ENCODE data around the gene EML1.

Gene EML1

GRCh38 chr14:99930420-99931274 lies 137.4 kb downstream of the EML1 start:
- POLR2A ChIA-PET, result no interaction called here
- CTCF ChIA-PET, result interaction anchor here (1.0 kb wide), 1 partner anchor 16 kb away, joined by 4 read pairs; no protein-coding TSS in a partner anchor
- DNase-seq (ENCODE audit: extremely low spot score), result no peak
- TF ChIP-seq TARDBP (IDR thresholded peaks at IDR 0.05) (no peak), ARNT (IDR thresholded peaks at IDR 0.05) (no peak), FOXA1 (IDR thresholded peaks at IDR 0.05) (no peak), NFRKB (IDR thresholded peaks at IDR 0.05) (no peak), LEF1 (IDR thresholded peaks at IDR 0.05; ENCODE audit: borderline replicate concordance) (no peak), ELF4 (IDR thresholded peaks at IDR 0.05) (no peak), PKNOX1 (IDR thresholded peaks at IDR 0.05) (no peak), SP1 (IDR thresholded peaks at IDR 0.05) (no peak), CTBP1 (IDR thresholded peaks at IDR 0.05; ENCODE audit: borderline replicate concordance) (no peak), FOXK2 (IDR thresholded peaks at IDR 0.05) (no peak), HDGF (IDR thresholded peaks at IDR 0.05; ENCODE audit: borderline replicate concordance) (no peak), SUZ12 (IDR thresholded peaks at IDR 0.05) (no peak), BHLHE40 (IDR thresholded peaks at IDR 0.05; ENCODE audit: borderline replicate concordance) (no peak), L3MBTL2 (conservative IDR thresholded peaks at IDR 0.05) (no peak), FOXM1 (IDR thresholded peaks at IDR 0.05; ENCODE audit: borderline replicate concordance) (no peak)

- ChIA-PET POLR2A (no interaction called here), CTCF (no interaction called here)
- DNase-seq (ENCODE audit: extremely low spot score), result no peak
- TF ChIP-seq ARNT (IDR thresholded peaks at IDR 0.05) (no peak), CTBP1 (IDR thresholded peaks at IDR 0.05; ENCODE audit: borderline replicate concordance) (no peak), FOXA1 (IDR thresholded peaks at IDR 0.05) (no peak), NFRKB (IDR thresholded peaks at IDR 0.05) (no peak), PKNOX1 (IDR thresholded peaks at IDR 0.05) (no peak), ELF4 (IDR thresholded peaks at IDR 0.05) (no peak), FOXM1 (IDR thresholded peaks at IDR 0.05; ENCODE audit: borderline replicate concordance) (no peak), FOXK2 (IDR thresholded peaks at IDR 0.05) (no peak), L3MBTL2 (conservative IDR thresholded peaks at IDR 0.05) (no peak), BHLHE40 (IDR thresholded peaks at IDR 0.05; ENCODE audit: borderline replicate concordance) (no peak), HDGF (IDR thresholded peaks at IDR 0.05; ENCODE audit: borderline replicate concordance) (no peak), ZNF384 (IDR thresholded peaks at IDR 0.05) (no peak), LEF1 (IDR thresholded peaks at IDR 0.05; ENCODE audit: borderline replicate concordance) (no peak), SUZ12 (IDR thresholded peaks at IDR 0.05) (no peak), SP1 (IDR thresholded peaks at IDR 0.05) (no peak), TARDBP (IDR thresholded peaks at IDR 0.05) (no peak)
Measured at GRCh38 chr14:99931308-99931707, 138.1 kb downstream of the EML1 start.

- TF ChIP-seq TARDBP (IDR thresholded peaks at IDR 0.05) (no peak), NFRKB (IDR thresholded peaks at IDR 0.05) (no peak), CTBP1 (IDR thresholded peaks at IDR 0.05; ENCODE audit: borderline replicate concordance) (no peak), FOXA1 (IDR thresholded peaks at IDR 0.05) (no peak), ELF4 (IDR thresholded peaks at IDR 0.05) (no peak), ARNT (IDR thresholded peaks at IDR 0.05) (no peak), PKNOX1 (IDR thresholded peaks at IDR 0.05) (no peak), SP1 (IDR thresholded peaks at IDR 0.05) (no peak), SUZ12 (IDR thresholded peaks at IDR 0.05) (no peak), FOXM1 (IDR thresholded peaks at IDR 0.05; ENCODE audit: borderline replicate concordance) (no peak), HDGF (IDR thresholded peaks at IDR 0.05; ENCODE audit: borderline replicate concordance) (no peak), LEF1 (IDR thresholded peaks at IDR 0.05; ENCODE audit: borderline replicate concordance) (no peak), ZNF384 (IDR thresholded peaks at IDR 0.05) (no peak), BHLHE40 (IDR thresholded peaks at IDR 0.05; ENCODE audit: borderline replicate concordance) (no peak)
- ChIA-PET CTCF (no interaction called here), POLR2A (no interaction called here)
- no peak for DNase-seq (ENCODE audit: extremely low spot score)
Measured at GRCh38 chr14:99936056-99936455, 142.8 kb downstream of the EML1 start.

DNA sequence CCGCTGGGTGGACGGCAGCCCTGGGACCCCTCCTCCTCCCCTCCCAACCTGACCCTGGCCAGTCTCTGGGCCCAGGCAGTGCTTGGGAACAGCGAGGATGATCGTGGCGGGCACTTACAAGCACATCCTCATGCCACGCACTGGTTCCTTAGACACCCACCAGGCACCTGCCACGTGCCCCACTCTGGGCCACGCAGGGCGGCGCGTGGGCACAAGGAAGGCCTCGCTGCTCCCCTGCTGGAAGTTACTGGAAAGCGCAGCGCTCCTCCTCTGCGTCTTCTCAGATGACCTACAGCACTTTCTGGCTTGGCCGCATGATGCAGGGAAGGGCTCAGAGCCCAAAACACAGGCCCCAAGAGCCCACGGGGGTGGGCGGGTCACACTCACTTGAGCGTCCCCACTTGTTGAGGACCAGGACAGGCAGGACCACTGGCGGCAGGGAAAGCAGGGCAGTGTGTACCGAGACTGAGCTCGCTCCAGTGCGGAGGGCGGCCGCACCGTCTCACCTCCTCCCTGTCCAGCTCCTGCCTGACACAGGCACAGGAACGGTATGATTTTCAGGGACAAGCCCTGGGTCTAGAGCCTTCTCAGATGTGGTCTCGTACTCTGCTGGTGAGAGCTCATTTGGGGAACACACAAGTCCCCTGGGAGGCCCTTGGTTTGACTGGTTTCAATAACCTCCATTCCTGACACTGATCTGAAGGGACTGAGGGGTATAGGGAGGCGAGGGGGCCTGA lies 143.7 kb downstream of the EML1 start:
- no peak for TF ChIP-seq FOXK2 (IDR thresholded peaks at IDR 0.05)
- TF ChIP-seq ZNF384 (IDR thresholded peaks at IDR 0.05), result no peak
- TF ChIP-seq TARDBP (IDR thresholded peaks at IDR 0.05), result no peak
- no peak for TF ChIP-seq NFRKB (IDR thresholded peaks at IDR 0.05)
- no peak for TF ChIP-seq L3MBTL2 (conservative IDR thresholded peaks at IDR 0.05)
- DNase-seq (ENCODE audit: extremely low spot score), result no peak
- ChIA-PET POLR2A (no interaction called here), CTCF (interaction anchor here (1.0 kb wide), 1 partner anchor 10 kb away, joined by 3 read pairs; no protein-coding TSS in a partner anchor)

GRCh38 chr14:99937475-99938244 lies 144.4 kb downstream of the EML1 start:
- no peak for DNase-seq (ENCODE audit: extremely low spot score)
- no peak for TF ChIP-seq FOXM1 (IDR thresholded peaks at IDR 0.05; ENCODE audit: borderline replicate concordance)
- TF ChIP-seq FOXK2 (IDR thresholded peaks at IDR 0.05), result no peak
- TF ChIP-seq ELF4 (IDR thresholded peaks at IDR 0.05), result no peak
- ChIA-PET POLR2A (no interaction called here), CTCF (interaction anchor here (1.0 kb wide), 2 partner anchors 9 kb away, joined by 3 read pairs; no protein-coding TSS in a partner anchor)

Measured in HEK293T (cell line).